Keratinocyte (primary cell): ENCODE measurements around the gene VIT.

Experiments used
- EZH2 ChIP-seq: IDR thresholded peaks from one replicate; pipeline ENCODE4 v1.6.1; 2012; ENCODE audit warnings: inconsistent platforms, mild to moderate bottlenecking, low read length, moderate library complexity
- TF ChIP-seq, protein P1 (sequence below), 3 experiments: IDR thresholded peaks in 1 of 3; conservative IDR thresholded peaks in 1 of 3; optimal IDR thresholded peaks in 1 of 3; 2 replicates in 2 of 3; 3 replicates in 1 of 3; pipeline versions ENCODE3 to v1.5.1; 2011; ENCODE audit warnings: low read length in 3 of 3, mild to moderate bottlenecking in 3 of 3, moderate library complexity in 2 of 3, control low read depth in 1 of 3, inconsistent platforms in 1 of 3; ENCODE audit not compliant: insufficient read depth in 2 of 3; ENCODE audit errors: extremely low read depth in 1 of 3

DNA sequence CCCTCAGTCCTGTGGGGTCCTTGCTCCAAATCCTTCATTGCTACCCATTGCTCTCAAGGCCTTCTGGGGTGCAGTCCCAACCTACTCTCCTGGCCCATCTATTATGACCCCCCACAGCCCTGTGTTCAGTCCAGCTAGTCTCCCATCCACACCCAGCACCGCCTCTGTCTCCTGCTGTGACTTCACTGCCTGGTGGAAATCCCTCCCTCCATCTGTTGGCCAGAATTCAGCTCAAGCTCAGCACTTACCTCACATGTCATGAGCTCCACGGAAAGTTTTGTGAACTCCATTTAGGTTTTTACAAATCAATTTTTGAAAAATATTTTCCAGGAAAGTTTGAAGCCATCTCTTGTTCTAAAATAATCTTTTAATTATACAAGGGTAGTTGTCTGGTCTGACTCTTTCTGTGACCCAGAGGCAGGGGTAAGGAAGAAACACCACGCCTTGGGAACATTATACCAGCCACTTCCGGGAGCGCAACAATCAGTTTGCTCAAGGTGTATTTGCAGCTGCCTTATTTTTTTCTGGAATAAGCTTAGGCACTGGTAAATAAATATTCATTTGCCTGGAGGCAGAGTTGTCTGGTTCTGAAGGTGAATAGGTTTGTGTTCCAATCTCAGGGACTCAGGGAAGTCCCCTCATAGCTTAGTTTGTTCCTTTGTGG is 110.8 kb downstream of the VIT start:
- TF ChIP-seq, protein P1, sequence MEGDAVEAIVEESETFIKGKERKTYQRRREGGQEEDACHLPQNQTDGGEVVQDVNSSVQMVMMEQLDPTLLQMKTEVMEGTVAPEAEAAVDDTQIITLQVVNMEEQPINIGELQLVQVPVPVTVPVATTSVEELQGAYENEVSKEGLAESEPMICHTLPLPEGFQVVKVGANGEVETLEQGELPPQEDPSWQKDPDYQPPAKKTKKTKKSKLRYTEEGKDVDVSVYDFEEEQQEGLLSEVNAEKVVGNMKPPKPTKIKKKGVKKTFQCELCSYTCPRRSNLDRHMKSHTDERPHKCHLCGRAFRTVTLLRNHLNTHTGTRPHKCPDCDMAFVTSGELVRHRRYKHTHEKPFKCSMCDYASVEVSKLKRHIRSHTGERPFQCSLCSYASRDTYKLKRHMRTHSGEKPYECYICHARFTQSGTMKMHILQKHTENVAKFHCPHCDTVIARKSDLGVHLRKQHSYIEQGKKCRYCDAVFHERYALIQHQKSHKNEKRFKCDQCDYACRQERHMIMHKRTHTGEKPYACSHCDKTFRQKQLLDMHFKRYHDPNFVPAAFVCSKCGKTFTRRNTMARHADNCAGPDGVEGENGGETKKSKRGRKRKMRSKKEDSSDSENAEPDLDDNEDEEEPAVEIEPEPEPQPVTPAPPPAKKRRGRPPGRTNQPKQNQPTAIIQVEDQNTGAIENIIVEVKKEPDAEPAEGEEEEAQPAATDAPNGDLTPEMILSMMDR (optimal IDR thresholded peaks at IDR 0.05 in 1 of 3, IDR thresholded peaks at IDR 0.05 in 1 of 3, conservative IDR thresholded peaks at IDR 0.05 in 1 of 3; ENCODE audit: extremely low read depth in 1 of 3, insufficient read depth in 2 of 3, low read length in 3 of 3), result no peak
- TF ChIP-seq EZH2, result no peak
